Stomach smooth muscle (tissue), 2 donors: ENCODE measurements around the gene DOLK.

Experiments
- H3K27ac ChIP-seq: one replicate; pipeline ENCODE4 v1.7.0; 2013; ENCODE audit warnings: mild to moderate bottlenecking, low read length, inconsistent platforms
- H3K27me3 ChIP-seq, 2 donors: one replicate each; pipeline ENCODE4 v1.7.0; 2013; ENCODE audit warnings: low read length in 2 of 2; ENCODE audit not compliant: insufficient read depth in 2 of 2, control insufficient read depth in 1 of 2
- H3K36me3 ChIP-seq, 2 donors: one replicate each; pipeline ENCODE4 v1.7.0; 2013; ENCODE audit warnings: low read length in 2 of 2; ENCODE audit not compliant: control insufficient read depth in 2 of 2, insufficient read depth in 2 of 2
- H3K4me1 ChIP-seq: one replicate; pipeline ENCODE4 v1.7.0; 2013; ENCODE audit warnings: low read length; ENCODE audit not compliant: control insufficient read depth, insufficient read depth
- H3K4me3 ChIP-seq, 2 donors: one replicate each; pipeline ENCODE4 v1.7.0; 2013; ENCODE audit warnings: low read length in 2 of 2
- H3K9ac ChIP-seq, 2 donors: one replicate each; pipeline ENCODE4 v1.7.0; 2013; ENCODE audit warnings: low read length in 2 of 2, mild to moderate bottlenecking in 1 of 2
- H3K9me3 ChIP-seq, 2 donors: one replicate each; pipeline ENCODE4 v1.7.0; 2013; ENCODE audit warnings: low read length in 2 of 2; ENCODE audit not compliant: control insufficient read depth in 2 of 2
- donor health status: healthy.
- donor health status: Pancreatic carcinoma.

Gene DOLK

DNA sequence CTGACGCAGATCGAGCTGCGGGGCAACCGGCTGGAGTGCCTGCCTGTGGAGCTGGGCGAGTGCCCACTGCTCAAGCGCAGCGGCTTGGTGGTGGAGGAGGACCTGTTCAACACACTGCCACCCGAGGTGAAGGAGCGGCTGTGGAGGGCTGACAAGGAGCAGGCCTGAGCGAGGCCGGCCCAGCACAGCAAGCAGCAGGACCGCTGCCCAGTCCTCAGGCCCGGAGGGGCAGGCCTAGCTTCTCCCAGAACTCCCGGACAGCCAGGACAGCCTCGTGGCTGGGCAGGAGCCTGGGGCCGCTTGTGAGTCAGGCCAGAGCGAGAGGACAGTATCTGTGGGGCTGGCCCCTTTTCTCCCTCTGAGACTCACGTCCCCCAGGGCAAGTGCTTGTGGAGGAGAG, 31.2 kb downstream of the DOLK start:
- no peak overlapping the region for H3K4me3 ChIP-seq
- peaks cover 6 to 15% of the 10 kb centered on the region in 2 donors for H3K36me3 ChIP-seq
- no peaks in the 10 kb centered on the region for H3K9me3 ChIP-seq
- no peak overlapping the region for H3K9ac ChIP-seq
- H3K27me3 ChIP-seq, result no peaks in the 10 kb centered on the region
- peak overlapping the region; percentile 62 for H3K27ac ChIP-seq
- H3K4me1 ChIP-seq, result peaks cover 59% of the 10 kb centered on the region

DNA sequence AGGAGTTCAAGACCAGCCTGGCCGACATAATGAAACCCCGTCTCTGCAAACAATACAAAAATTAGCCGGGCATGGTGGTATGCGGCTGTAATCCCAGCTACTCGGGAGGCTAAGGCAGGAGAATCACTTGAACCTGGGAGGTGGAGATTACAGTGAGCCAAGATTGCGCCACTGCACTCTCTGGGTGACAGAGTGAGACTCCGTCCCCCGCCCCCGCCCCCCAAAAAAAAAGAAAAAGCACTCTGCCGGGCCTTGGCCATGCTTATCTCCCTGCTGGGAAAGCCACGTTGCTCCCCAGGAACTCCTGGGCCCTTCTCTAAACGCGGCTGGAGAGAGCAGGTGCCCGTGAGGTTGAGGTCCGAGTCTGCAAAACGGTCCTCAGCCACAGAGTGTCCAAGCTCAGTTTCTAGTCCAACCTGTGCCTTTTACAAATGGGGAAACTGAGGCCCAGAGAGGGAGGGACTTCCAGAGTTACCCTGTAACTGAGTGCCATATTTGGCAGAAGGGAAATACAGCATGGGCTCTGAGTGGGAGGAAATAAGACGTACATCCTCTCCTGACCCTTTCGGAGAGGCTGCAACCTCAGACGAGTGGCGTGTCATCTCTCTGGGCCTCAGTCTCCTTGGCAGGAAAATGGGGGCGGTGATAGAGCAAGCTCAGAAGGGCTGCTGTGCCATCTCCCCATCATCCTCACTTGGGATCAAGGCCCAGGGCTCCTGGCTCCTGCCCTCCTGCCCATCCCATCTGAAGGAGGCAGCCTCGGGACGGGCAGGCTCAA, 33.2 kb downstream of the DOLK start:
- Histone ChIP-seq H3K27ac (no peak overlapping the region), H3K36me3 (peaks cover 15 to 16% of the 10 kb centered on the region in 2 donors)

DNA sequence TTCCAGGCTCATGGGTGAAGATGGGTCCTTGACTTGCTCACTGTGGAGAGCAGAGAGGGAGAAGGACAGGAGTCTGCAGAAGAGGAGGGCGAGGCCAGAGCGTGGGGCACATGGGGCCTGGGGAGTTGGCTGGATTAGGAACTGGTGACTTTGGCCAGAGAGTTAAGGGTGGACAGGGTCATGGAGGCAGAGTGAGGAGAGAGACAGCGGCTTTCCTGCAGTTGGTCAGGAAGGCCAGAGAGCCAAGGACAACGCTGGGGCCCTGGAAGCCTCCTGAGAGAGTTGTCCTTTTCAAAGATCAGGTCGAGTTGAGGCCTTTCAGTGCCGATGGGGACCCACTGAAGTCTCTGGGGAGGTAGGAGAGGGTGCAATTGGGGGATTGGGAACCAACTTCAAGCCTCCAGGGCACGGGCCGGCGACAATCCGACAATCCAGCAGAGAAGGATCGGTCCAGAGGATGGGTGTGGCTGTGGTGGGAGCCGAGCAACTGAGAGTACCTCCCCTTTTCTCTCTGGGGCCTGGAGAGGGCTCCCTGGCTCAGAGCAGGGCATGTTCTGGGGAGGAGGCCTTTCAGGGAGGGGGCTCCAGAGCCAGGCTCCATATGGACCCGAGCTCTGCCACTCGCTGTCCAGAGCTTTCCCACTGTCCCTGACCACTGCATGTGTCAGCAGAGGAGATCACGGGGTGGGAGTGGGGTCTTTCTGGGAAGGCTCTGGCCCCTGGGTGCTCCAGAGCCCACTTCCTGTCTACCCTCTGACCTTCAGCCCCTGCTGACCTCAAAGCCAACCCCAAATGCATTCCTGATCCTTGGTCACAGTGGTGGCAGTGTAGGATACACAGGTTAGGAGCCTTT, 34.1 kb downstream of the DOLK start:
- no peaks in the 10 kb centered on the region for H3K27me3 ChIP-seq
- peak overlapping the region in 1 of 2 donors; percentile 15 for H3K4me3 ChIP-seq
- H3K9me3 ChIP-seq, result no peaks in the 10 kb centered on the region
- peak overlapping the region; percentile 31 for H3K27ac ChIP-seq
- peaks cover 22 to 25% of the 10 kb centered on the region in 2 donors for H3K36me3 ChIP-seq
- H3K9ac ChIP-seq, result no peak overlapping the region
- H3K4me1 ChIP-seq, result peaks cover 65% of the 10 kb centered on the region

More for the DNA sequence above, 33.2 kb downstream of the DOLK start:
- no peaks in the 10 kb centered on the region for H3K9me3 ChIP-seq
- H3K4me1 ChIP-seq, result peaks cover 67% of the 10 kb centered on the region
- no peak overlapping the region for H3K4me3 ChIP-seq
- no peak overlapping the region for H3K9ac ChIP-seq
- no peaks in the 10 kb centered on the region for H3K27me3 ChIP-seq

DNA sequence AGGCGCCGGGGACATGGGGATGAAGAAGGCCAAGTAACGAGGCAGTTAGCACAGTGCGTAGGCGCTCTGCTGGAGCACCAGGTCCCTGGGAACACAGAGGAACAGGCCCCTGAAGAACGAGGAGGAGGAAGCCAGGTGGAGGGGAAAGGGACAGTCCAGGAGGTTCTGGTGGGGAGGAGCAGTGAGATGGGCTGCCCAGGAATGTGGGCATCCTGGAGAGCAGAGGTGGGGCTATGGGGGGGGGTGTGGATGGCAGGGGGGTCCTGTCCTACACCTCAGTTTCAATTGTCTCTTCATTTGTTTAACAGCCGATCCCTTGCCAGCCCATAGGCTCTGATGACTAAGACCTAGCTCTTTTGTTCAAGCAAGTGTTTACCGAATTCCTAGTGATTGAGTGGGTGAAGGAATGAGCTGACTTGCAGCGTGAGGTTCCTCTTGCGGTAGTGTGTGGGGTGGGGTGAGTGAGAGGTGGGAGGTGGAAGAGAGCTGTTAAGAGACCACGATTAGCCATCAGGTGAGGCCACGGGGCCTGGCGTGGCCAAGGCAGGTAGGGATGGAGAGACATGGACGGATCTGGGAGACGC, 35.0 kb downstream of the DOLK start:
- peaks cover 62% of the 10 kb centered on the region for H3K4me1 ChIP-seq

DNA sequence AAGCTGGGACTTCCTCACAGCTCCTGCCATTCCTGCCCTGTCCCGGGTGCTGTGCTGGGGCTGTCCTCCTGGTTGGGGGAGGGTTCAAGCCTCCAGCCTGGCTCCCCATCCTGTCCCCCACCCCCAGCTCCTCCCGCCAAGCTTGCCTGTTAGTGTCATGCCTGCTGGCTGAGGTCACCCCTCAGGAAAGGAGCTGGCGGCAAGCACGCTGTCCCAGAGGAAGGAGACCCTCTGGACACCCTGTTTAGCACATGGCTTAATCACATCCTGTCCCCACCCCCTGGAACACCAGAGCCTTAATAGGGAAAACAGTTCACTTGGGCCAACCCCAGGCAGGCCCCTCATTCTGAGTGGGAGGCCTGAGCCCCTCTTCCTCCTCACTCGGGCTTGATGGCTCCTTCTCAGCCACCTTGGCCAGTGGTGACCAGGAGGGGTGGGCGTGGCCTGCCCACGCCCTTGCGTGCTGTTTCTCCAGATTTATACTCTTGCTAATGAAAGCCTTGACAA, 35.8 kb downstream of the DOLK start:
- Histone ChIP-seq H3K27ac (peak overlapping the region; percentile 6), H3K36me3 (peaks cover 24 to 35% of the 10 kb centered on the region in 2 donors), H3K4me3 (peak overlapping the region in 1 of 2 donors; percentile 29), H3K27me3 (no peaks in the 10 kb centered on the region), H3K9me3 (no peaks in the 10 kb centered on the region), H3K9ac (no peak overlapping the region), H3K4me1 (peaks cover 54% of the 10 kb centered on the region)

More for the DNA sequence above, 35.0 kb downstream of the DOLK start:
- Histone ChIP-seq H3K27me3 (no peaks in the 10 kb centered on the region), H3K4me3 (peak overlapping the region in 1 of 2 donors; percentile 10), H3K9ac (no peak overlapping the region), H3K27ac (peak overlapping the region; percentile 31), H3K9me3 (no peaks in the 10 kb centered on the region), H3K36me3 (peaks cover 26 to 31% of the 10 kb centered on the region in 2 donors)

DNA sequence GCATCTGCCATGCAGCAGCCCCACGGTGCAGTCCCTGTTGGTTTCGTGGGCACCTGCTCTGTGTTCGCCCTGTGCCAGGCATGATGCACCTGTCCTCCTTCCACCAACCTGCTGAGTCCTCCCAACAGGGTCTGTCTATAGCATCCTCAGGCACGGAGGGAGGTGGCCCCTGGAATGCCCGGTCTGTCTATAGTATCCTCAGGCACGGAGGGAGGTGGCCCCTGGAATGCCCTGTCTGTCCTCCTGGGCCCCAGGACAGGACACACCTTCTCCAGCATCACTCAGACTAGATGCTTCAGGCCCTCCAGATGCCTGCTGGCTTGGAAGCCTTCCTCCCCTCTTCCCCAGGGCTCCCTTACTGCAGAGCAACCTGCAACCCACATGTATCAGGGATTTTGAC, 36.5 kb downstream of the DOLK start:
- no peak overlapping the region for H3K27ac ChIP-seq
- peaks cover 19 to 31% of the 10 kb centered on the region in 2 donors for H3K36me3 ChIP-seq
- no peaks in the 10 kb centered on the region for H3K27me3 ChIP-seq
- peak overlapping the region in 1 of 2 donors; percentile 29 for H3K9ac ChIP-seq
- peak overlapping the region in 1 of 2 donors; percentile 29 for H3K4me3 ChIP-seq
- H3K9me3 ChIP-seq, result no peaks in the 10 kb centered on the region
- H3K4me1 ChIP-seq, result peaks cover 47% of the 10 kb centered on the region

DNA sequence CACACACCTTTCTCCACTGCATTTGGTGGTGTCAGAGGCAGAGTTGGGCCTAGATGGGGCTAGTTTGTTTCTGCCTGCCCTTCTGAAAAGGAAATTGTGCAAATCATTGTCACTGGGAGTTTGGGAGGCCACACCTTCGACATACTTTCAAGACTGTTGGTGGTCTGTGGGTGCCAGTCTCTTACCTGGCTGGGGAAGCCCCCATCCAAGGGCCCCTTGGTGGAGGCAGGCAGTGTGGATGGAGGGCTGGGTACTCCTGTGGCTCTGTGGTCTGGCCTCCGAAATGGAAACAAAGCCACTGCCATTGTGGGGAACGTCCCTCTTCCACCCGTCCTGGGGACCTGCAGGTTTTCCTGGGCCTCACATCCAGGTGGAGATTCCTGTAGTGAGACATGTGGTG, 37.5 kb downstream of the DOLK start:
- Histone ChIP-seq H3K9me3 (no peaks in the 10 kb centered on the region), H3K27me3 (no peaks in the 10 kb centered on the region), H3K36me3 (peaks cover 19 to 31% of the 10 kb centered on the region in 2 donors), H3K9ac (no peak overlapping the region), H3K27ac (no peak overlapping the region), H3K4me1 (peaks cover 45% of the 10 kb centered on the region), H3K4me3 (no peak overlapping the region)

DNA sequence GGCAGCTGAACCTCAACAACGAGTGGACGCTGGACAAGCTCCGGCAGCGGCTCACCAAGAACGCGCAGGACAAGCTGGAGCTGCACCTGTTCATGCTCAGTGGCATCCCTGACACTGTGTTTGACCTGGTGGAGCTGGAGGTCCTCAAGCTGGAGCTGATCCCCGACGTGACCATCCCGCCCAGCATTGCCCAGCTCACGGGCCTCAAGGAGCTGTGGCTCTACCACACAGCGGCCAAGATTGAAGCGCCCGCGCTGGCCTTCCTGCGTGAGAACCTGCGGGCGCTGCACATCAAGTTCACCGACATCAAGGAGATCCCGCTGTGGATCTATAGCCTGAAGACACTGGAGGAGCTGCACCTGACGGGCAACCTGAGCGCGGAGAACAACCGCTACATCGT, 39.0 kb downstream of the DOLK start:
- Histone ChIP-seq H3K4me3 (no peak overlapping the region), H3K9ac (no peak overlapping the region), H3K9me3 (no peaks in the 10 kb centered on the region), H3K27ac (no peak overlapping the region), H3K27me3 (no peaks in the 10 kb centered on the region), H3K36me3 (peaks cover 19 to 31% of the 10 kb centered on the region in 2 donors), H3K4me1 (peaks cover 37% of the 10 kb centered on the region)

DNA sequence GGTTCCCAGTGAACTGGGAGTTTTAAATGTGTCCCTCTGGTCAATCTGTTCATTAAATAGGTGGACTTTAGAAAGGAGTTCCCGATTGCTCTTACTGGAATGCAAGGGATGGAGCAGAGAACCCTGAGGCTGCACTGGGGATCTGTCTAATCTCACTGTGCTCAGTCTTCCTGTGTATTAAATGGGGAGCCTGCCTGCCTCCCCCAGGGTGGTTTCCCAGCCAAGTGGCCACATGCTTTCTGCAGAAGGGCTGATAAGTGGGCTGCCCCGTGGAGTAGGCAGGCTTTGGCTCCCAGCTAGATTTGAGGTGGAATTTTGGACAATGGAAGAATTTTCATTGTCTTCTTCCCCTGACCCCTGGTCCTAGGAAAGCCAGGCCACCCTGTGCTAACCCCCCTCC, 40.7 kb downstream of the DOLK start:
- Histone ChIP-seq H3K36me3 (peaks cover 19 to 31% of the 10 kb centered on the region in 2 donors), H3K27me3 (no peaks in the 10 kb centered on the region), H3K27ac (no peak overlapping the region), H3K9ac (no peak overlapping the region), H3K9me3 (no peaks in the 10 kb centered on the region), H3K4me3 (no peak overlapping the region), H3K4me1 (peaks cover 25% of the 10 kb centered on the region)

DNA sequence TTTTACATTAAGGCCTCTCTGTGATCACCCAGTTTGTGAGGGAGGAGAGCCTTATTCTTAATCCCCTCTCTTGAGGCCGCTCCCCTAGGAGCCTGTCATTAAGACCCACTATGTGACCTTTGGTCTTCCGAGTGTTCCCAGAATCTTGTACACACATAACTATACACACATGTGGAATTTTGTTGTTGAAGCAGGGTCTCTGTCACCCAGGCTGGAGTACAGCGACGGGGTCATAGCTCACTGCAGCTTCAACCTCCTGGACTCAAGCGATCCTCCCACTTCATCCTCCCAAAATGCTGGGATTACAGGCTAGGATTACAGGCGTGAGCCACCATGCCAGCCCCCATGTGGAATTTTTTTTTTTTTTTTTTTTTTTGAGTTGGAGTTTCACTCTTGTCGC, 41.4 kb downstream of the DOLK start:
- Histone ChIP-seq H3K4me1 (peaks cover 17% of the 10 kb centered on the region), H3K9me3 (no peaks in the 10 kb centered on the region), H3K27ac (no peak overlapping the region), H3K36me3 (peaks cover 19 to 31% of the 10 kb centered on the region in 2 donors), H3K4me3 (no peak overlapping the region), H3K27me3 (no peaks in the 10 kb centered on the region), H3K9ac (no peak overlapping the region)
